Epithelial cell of prostate (primary cell): ENCODE results near the gene MYL9.
"Not testable (repeated sequence)": the region's sequence is repeated elsewhere in the genome, so short reads cannot be mapped to it uniquely, and the experiment has no call there.

Experiments used
- DNase-seq: peaks from one replicate; pipeline ENCODE4 v3.0.0-alpha.2; 2011; ENCODE audit warnings: low read depth, low spot score
- H3K27ac ChIP-seq: fragments of 450-650 bp; 2 replicates; pipeline ENCODE4 v1.5.1; 2017; ENCODE audit warnings: mild to moderate bottlenecking

Gene MYL9

DNA sequence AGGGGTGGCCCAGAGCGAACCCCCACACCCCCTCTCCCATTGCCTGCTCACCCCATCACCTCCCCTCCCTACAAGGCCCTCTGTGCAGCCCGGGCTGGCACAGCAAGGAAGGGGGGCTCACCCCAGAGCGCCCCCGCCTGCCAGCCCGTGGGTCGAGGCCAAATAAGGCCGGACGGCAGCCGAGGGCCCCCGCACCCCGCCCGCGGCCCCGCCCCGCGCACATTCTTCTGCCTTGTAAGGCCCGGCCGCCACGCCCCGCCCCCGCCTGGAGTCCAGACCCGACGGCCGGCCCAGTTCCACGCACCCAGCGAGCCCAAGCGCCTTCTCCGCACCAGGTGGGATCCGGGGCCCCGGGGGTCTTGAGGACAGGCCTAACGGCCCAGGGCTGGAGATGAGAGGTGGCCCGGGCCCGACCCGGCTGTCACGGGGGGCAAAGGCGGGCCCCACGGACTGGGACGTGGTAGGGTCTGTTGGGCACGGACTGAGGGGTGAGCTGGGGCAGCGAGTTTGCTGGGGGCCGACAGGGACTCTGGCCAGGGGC is at the start of gene MYL9:
Gene MYL9, plus strand, starts transcription at position 293 of the 541 bp plus-strand sequence. CDS start 3,366 bp downstream, outside the sequence.
- no peak within 1 kb of the TSS for H3K27ac ChIP-seq
- DNase-seq: no peak

DNA sequence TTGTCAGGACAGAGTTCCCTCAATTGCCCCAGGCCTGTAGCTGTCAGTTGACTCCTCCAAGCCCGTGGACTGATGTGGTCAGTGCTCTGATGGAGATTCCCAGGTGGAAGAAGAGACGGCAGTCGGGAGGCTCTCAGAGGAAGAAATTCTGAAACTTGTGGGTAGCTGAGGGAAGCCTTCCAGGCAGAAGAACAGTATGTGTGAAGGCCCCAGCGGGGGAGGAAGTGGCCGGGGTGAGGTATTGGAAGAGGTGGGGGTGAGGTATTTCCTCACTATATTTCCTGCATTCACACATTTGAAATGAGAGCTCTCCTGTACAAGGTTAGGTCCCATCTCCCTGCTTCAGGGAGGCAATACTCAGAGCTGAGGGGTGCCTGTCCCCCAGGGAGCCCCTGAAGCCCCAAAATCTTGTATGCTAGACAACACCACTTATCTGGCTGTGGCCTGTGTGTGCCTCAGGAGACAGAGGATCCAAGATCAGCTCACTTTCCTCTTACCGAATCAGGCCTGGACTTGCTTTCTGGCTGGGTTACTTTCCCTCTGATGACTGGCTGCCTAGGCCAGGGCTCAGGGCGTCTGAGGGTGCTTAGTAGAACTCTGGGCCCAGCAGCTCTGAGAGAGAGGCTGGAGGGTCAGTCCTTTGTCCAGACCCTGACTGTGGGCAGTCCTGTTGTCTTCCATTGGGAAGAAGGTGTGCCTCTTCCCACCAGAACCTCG is 49.3 kb upstream of the MYL9 start:
- DNase-seq: no peak
- peak overlapping the region; percentile 67 for H3K27ac ChIP-seq

- DNase-seq: no peak
- peak overlapping the region; percentile 67 for H3K27ac ChIP-seq
Measured at GRCh38 chr20:36493051-36493800, 48.1 kb upstream of the MYL9 start.

DNA sequence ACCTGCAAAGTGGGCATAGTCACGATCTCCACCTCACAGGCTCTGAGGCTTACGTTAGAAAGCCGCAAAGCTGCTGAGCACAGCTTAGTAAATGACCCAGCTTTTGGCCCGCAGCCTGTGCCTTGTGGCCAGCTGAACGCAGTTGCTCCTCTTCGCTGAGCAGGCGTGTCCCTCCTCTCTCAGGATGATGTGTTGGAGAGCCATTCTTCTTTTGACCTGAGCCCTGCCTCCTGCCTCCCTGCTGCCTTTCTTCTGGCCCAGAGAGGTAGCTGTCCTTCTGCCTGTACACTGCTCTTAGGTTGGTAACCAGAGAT is 47.6 kb upstream of the MYL9 start:
- DNase-seq: peak; percentile 16
- peak overlapping the region; percentile 67 for H3K27ac ChIP-seq

DNA sequence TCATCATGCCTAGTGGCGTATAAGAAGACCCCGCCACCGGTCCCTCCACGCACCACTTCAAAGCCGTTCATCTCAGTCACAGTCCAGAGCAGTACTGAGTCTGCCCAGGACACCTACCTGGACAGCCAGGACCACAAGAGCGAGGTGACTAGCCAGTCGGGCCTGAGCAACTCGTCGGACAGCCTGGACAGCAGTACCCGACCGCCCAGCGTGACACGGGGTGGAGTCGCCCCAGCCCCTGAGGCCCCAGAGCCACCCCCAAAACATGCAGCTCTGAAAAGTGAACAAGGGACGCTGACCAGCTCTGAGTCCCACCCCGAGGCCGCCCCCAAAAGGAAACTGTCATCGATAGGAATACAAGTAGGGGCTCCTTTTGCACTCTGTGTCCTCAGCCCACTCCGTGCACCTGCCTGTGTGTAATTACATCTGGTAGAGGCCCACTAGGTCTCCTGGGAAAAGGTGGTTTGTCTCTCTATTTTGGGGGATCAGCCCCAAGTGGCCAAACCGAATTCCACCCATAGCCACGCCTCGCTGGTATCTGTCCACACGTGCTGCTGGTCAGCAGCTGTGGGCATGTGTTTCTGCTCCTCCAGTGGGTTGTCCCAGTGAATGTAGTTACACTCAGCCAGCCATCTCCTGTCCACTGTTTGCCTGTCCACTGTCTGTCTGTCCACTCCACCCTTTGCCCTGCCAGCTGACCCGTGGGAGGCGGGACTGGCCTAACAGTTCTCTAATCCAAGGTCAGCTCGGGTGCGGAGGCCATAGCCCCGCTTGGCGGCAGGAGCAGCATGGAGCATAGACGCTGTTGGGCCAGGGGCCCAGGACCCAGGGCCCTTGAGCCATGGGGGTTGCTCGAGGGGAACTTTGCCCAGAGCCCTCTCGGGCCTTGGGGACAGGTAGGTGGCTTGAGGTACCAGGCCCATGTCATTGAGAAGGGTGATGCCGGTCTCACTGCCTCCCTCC is 44.3 kb upstream of the MYL9 start:
- no peak overlapping the region for H3K27ac ChIP-seq
- no peak for DNase-seq

DNA sequence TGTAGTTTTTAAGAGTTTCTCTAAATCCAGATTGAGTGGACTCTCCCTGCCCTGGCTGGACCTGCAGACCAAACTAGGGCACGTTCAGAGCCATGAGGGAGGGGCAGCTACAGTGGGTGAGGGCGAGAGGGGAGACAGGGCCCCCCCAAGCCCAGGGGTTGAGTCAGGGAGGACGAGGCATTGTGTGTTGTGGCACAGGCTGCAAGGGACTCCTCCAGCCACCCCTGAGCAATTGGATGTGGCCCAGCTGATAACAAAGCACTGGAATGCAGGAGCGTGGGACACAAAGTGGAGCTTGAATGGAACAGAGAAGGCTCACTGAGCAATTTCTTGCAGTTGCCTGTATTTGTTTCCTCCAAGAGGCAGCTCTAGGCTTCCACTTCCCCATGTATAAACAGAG is 43.5 kb upstream of the MYL9 start:
- no peak for DNase-seq
- no peak overlapping the region for H3K27ac ChIP-seq

- H3K27ac ChIP-seq: no peak overlapping the region
- no peak for DNase-seq
Measured at GRCh38 chr20:36498386-36499179, 42.7 kb upstream of the MYL9 start.

GRCh38 chr20:36499211-36499610 is 42.1 kb upstream of the MYL9 start:
- H3K27ac ChIP-seq: no peak overlapping the region
- no peak for DNase-seq

DNA sequence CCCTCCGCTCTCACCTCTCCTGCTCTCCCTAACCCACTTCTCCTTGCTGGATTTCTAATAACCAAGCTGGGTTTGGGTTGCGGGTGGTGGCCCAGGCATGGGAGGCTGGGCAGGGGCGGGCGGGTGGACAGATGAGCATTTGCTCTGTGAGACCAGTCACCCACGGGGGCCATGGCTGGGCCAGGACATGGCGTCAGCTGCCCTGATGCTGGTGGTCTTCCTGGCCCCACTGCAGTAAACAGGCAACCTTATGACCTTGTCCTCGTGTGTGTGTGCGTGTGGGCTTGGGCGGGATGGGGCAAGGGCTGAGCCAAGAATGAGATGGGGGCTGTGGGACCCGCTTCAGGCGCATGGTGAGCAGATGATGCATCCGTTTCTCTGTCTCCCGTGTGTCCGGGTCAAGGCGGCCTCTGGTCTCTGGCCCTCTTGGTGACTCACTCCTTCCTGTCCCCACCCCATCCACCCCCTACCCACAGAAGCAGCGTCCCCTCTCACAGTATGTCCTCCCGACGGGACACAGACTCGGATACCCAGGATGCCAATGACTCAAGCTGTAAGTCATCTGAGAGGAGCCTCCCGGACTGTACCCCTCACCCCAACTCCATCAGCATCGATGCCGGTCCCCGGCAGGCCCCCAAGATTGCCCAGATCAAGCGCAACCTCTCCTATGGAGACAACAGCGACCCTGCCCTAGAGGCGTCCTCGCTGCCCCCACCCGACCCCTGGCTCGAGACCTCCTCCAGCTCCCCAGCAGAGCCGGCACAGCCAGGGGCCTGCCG is 41.4 kb upstream of the MYL9 start:
- DNase-seq: no peak
- H3K27ac ChIP-seq: no peak overlapping the region

DNA sequence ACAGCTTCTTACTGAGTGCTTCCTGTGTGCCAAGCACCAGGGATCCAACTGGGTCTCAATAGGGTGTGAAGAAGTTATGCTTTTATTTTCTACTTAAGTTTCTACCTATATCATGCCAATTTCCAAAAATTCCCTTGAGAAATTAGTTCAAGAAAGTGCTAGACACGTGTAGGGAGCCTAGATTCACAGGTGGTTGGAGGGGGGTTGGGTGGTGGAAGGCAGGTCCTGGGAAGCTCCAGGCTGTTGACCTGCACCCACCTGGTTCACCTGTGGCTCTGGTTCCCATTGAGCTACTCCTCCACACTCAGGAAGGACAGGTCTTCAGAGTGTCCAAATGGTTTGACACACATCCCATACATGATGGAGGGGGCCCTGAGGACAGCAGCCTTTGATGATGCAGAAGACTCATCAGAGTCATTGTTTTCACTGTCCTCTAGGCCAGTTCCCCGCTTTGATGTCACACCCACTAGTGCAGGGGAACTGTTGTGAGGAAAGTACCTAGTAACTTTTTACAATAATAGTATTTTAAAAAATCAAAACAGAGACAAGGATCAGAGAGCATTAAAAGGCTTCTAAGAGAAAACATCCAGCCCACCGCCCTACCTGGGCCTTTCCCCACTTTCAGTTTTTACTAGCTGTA is 39.8 kb upstream of the MYL9 start:
- no peak overlapping the region for H3K27ac ChIP-seq
- no peak for DNase-seq

DNA sequence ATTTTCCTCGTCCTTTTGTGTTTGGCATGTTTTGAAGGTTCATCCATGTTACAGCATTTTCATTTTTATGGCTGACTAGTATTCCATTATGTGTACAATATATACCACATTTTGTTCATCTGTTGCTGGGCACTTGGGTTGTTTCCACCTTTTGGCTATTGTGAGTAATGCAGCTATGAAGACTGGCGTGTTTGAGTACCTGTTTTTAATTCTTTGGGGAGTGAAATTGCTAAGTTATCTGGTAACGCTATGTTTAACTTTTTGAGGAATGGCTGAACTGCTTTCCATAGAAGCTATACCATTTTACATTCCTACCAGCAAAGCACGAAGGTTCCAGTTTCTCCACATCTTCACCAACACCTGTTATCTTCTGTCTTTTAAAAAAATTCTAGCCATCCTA is 37.0 kb upstream of the MYL9 start:
- no peak for DNase-seq
- no peak overlapping the region for H3K27ac ChIP-seq

DNA sequence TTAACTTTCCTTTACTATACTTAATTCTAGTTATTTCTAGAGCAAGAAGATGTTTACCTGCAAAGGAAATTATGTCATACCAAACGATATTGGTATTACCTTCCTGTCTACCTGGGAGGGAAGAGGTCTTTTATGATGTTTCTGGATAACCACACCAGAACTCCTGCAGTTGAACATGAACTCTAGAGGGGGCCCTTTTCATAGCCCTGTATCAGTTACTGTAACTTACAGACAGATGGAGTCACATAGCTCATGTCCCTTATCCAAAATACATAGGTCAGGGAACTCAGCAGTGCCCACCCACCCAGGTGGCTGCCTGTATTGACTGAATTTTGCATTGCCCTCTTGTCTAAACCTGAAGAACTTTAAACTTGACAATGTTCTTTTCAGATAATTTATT is 35.1 kb upstream of the MYL9 start:
- no peak overlapping the region for H3K27ac ChIP-seq
- DNase-seq: no peak

- DNase-seq: no peak
- H3K27ac ChIP-seq: no peak overlapping the region
Measured at GRCh38 chr20:36507746-36508145, 33.6 kb upstream of the MYL9 start.

DNA sequence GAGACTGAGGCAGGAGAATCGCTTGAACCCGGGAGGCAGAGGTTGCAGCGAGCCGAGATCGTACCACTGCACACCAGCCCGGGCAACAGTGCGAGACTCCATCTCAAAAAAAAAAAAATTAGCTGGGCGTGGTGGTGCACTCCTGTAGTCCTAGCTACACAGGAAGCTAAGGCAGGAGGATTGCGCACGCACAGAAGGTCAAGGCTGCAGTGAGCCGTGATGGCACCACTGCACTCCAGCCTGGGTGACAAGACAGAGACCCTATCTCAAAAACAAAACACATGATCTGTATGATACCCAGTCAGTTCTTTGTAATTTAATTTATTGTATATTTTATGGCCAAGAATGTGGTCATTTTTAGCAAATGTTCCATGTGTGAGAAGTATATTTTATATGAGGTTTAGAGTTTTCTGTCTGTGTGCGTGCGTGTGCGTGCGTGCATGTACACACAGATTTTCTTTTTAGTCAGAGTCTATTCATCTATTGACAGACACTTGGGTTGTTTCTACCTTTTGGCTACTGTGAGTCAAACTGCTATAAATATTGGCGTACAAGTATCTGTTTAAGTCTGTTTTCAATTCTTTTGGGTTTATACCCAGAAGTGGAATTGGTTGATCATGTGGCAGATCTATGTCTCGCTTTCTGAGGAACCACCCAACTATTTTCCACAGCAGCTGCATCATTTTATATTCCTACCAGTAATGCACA is 22.2 kb upstream of the MYL9 start:
- no peak for DNase-seq
- H3K27ac ChIP-seq: no peak overlapping the region

DNA sequence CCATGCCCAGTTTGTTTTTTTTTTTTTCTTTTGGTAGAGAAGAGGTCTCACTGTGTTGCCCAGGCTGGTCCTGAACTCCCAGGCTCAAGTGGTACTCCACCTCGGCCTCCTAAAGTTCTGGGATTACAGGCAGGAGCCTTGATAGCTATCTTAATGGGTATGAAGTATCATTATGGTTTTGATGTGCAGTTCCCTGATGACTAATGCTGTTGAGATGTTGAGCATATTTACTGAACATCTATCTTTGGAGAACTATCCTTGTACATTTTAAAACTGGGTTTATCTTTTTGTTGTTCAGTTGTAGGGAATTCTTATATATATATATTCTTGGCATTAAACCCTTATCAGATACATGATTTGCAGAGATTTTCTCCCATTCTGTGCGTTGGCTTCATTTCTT is 21.4 kb upstream of the MYL9 start:
- no peak for DNase-seq

DNA sequence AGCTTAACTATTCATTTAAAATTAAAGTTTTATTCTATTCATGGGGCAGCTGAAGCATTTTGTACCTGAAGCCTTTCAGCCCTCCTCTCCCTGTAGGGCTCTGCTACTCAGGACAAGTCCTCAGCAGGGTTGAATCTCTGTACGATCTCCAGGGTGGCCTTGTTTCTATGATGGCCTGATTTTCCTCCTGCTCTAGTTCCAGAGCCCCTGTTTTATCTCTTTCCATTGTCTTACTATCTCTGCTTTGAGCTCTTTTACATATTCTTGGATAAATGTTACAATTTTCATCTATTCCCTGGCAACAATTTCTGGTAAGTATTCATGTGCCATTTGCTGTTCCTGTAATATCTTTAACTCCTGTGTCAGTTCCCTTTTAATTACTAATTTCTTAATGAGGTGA is 19.8 kb upstream of the MYL9 start:
- DNase-seq: no peak

More for the DNA sequence above, 21.4 kb upstream of the MYL9 start:
- no peak overlapping the region for H3K27ac ChIP-seq

GRCh38 chr20:36522412-36522811 is 18.9 kb upstream of the MYL9 start:
- not testable (repeated sequence) for DNase-seq, H3K27ac ChIP-seq

More for the DNA sequence above, 19.8 kb upstream of the MYL9 start:
- no peak overlapping the region for H3K27ac ChIP-seq

DNA sequence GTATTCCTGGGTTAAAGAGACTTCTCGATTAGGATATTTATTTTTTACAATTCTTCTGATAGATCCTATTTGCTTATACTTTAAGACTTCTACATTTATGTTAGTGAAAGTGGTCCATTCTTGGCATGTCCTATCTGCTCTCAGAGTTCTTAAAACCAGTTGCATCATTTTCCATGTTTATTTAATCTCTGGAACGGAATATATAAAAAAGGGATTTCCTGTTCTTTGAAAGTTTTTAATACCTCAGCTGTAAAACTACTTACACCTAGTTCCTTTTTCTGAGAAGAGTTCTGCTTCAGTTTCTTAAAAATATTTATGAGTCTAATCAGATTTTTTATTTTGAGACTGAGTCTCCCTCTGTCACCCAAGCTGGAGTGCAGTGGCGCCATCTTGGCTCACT is 18.0 kb upstream of the MYL9 start:
- H3K27ac ChIP-seq: no peak overlapping the region
- DNase-seq: no peak
